Thoracic aorta (tissue), 2 donors: ENCODE measurements around the gene NELFA. TPM values are rescaled to one million over a fixed set of nuclear protein-coding genes. Genes with fewer than 3 reads are reported as not detected.

Experiments
- ATAC-seq: fragments of 150-250 bp; one replicate; pipeline ENCODE4 v1.8.0; 2017; ENCODE audit warnings: low read depth; ENCODE audit not compliant: insufficient number of reproducible peaks, low FRiP score
- DNase-seq: peaks from one replicate; pipeline ENCODE4 v3.0.0-alpha.2; 2020; ENCODE audit warnings: low spot score
- H3K27ac ChIP-seq, 2 donors: fragments of 200-600 bp; sonication (generic); 1 replicate in 1 of 2; 2 replicates in 1 of 2; pipeline ENCODE4 v1.5.1; 2016; ENCODE audit warnings: mild to moderate bottlenecking in 2 of 2, moderate library complexity in 2 of 2
- H3K27me3 ChIP-seq: fragments of 200-600 bp; sonication (generic); replicated peaks from 2 replicates; pipeline ENCODE4 v1.6.0; 2016; ENCODE audit warnings: mild to moderate bottlenecking; ENCODE audit not compliant: insufficient read depth
- H3K36me3 ChIP-seq: fragments of 200-600 bp; sonication (generic); one replicate; pipeline ENCODE4 v1.5.1; 2016
- H3K4me1 ChIP-seq, 2 donors: fragments of 200-600 bp; sonication (generic); 1 replicate in 1 of 2; 2 replicates in 1 of 2; pipeline versions ENCODE4 v1.5.1 to v1.6.0; 2016; ENCODE audit warnings: low read depth in 2 of 2, mild to moderate bottlenecking in 1 of 2; ENCODE audit not compliant: control insufficient read depth in 1 of 2
- H3K4me3 ChIP-seq: fragments of 200-600 bp; sonication (generic); 2 replicates; pipeline ENCODE4 v1.5.1; 2016; ENCODE audit warnings: mild to moderate bottlenecking
- H3K9me3 ChIP-seq: fragments of 200-600 bp; sonication (generic); 2 replicates; pipeline ENCODE4 v1.5.1; 2016
- CTCF ChIP-seq: fragments of 200-600 bp; sonication (generic); IDR thresholded peaks from one replicate; pipeline ENCODE4 v1.5.1; 2019; ENCODE audit warnings: antibody characterized with exemption
- total RNA-seq, 2 donors: library from RNA; depleted of rRNA; stranded (reverse); fragments of >200 nt; gene quantifications; one replicate each; pipeline versions ENCODE4 v1.1.0 to v1.2.3, GENCODE V29; 2016

The NELFA gene
- total RNA-seq, 2 donors from 2014 or later = 26.7 to 36.1 TPM

GRCh38 chr4:2042204-2042946 lies 33.6 kb upstream of the NELFA start:
- Histone ChIP-seq H3K4me1 (peaks cover 8 to 21% of the 10 kb centered on the region in 2 donors), H3K36me3 (no peaks in the 10 kb centered on the region), H3K27ac (no peak overlapping the region), H3K27me3 (no peaks in the 10 kb centered on the region), H3K4me3 (peak overlapping the region; percentile 82), H3K9me3 (no peaks in the 10 kb centered on the region)
- ATAC-seq = no peak
- no peak for DNase-seq
- no peak for TF ChIP-seq CTCF

- Histone ChIP-seq H3K9me3 (no peaks in the 10 kb centered on the region), H3K36me3 (no peaks in the 10 kb centered on the region), H3K27me3 (no peaks in the 10 kb centered on the region), H3K4me3 (peak overlapping the region; percentile 82), H3K4me1 (peaks cover 8 to 21% of the 10 kb centered on the region in 2 donors), H3K27ac (no peak overlapping the region)
- TF ChIP-seq CTCF = no peak
- ATAC-seq (no peak), DNase-seq (no peak)
Measured at GRCh38 chr4:2041239-2042130, 32.7 kb upstream of the NELFA start.

GRCh38 chr4:2040391-2041238 lies 31.8 kb upstream of the NELFA start:
- H3K9me3 ChIP-seq = no peaks in the 10 kb centered on the region
- ATAC-seq = no peak
- H3K36me3 ChIP-seq = no peaks in the 10 kb centered on the region
- H3K4me3 ChIP-seq = peak overlapping the region; percentile 82
- no peaks in the 10 kb centered on the region for H3K27me3 ChIP-seq
- TF ChIP-seq CTCF = no peak
- no peak overlapping the region for H3K27ac ChIP-seq
- DNase-seq = no peak
- H3K4me1 ChIP-seq = peaks cover 8 to 21% of the 10 kb centered on the region in 2 donors

- Histone ChIP-seq H3K36me3 (no peaks in the 10 kb centered on the region), H3K4me3 (no peak overlapping the region), H3K4me1 (peaks cover 8 to 10% of the 10 kb centered on the region in 2 donors), H3K27ac (no peak overlapping the region), H3K9me3 (no peaks in the 10 kb centered on the region), H3K27me3 (no peaks in the 10 kb centered on the region)
- no peak for DNase-seq
- ATAC-seq = no peak
- TF ChIP-seq CTCF = no peak
Measured at GRCh38 chr4:2036866-2037265, 28.1 kb upstream of the NELFA start.
